Effector CD8-positive, alpha-beta T cell (primary cell): ENCODE data around the gene GLRX2.
"Not testable (repeated sequence)": the region's sequence is repeated elsewhere in the genome, so short reads cannot be mapped to it uniquely, and the experiment has no call there.

ENCODE experiments used
- DNase-seq: peaks from one replicate; lab custom pipeline; 2025; lab: John Stamatoyannopoulos, UW
- total RNA-seq, 4 experiments: gene quantifications; one replicate each; lab custom pipeline; 2026; lab: John Stamatoyannopoulos, UW

GLRX2 gene, protein sequence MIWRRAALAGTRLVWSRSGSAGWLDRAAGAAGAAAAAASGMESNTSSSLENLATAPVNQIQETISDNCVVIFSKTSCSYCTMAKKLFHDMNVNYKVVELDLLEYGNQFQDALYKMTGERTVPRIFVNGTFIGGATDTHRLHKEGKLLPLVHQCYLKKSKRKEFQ
- total RNA-seq = 11.9 to 23.6 (median 18.6) reads per million in 4 experiments

DNA sequence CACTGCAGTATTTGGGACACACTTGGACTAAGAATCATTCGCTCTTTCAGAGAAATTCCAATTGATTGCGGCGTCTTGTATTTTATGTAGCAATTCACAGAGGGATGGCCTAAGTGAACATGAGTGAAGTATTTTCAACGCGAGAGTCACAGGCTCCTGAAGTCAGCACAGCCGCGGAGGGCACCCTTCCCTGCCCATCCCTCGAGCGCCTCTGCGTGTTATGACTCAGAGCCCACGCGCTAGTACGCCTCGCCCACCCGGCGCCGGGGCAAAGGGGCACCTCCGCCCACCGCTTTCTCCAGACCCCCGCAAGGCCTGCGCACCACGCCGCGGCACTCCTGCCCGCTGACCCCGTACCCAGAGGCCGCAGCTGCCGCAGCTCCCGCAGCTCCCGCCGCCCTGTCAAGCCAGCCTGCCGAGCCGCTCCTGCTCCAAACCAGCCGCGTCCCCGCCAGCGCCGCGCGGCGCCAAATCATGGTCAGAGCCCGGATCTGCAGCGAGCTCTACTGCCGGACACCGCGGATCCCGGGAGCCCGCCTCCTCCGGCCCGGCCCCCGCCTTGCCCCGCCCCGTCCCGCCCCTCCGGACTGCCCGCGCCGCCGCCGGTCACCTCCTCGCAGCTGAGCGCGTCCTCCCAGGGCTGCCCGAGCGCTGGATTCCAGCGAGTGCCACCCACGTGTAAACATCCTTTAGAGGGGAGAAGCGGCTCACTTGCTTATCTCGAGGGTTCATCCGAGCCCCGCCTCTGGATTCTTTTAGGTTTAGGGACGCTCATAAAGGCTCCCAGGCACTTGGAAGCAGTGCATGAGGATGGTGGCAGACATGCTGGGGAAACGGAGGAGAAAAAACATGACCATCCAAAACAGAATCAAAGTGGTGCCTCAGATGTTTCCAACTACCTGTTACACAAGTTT lies at the start of gene GLRX2:
TSS of gene GLRX2 (minus strand) at position 508 of the 914 bp plus-strand sequence. CDS start at position 476, 32 bp downstream.
- peak; percentile 38 for DNase-seq

DNA sequence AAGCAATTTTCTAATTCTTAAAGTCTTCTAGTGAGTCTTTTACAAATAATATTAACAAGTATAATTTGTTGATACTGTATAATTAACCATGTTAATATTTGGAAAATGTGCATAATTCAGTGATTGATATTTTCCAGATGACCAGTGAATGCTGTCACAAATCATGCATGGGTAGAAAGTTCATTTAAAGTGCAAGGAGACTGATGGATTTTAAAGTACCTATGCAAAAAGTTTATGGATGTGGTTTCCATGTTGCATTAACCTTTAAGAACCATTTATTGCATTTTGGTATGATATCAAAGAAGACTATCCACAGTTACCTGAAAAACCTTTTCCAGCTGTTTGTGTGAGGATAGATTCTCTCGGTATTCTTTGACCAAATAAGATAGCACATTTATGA lies 39.8 kb upstream of the GLRX2 start:
- no peak for DNase-seq

DNA sequence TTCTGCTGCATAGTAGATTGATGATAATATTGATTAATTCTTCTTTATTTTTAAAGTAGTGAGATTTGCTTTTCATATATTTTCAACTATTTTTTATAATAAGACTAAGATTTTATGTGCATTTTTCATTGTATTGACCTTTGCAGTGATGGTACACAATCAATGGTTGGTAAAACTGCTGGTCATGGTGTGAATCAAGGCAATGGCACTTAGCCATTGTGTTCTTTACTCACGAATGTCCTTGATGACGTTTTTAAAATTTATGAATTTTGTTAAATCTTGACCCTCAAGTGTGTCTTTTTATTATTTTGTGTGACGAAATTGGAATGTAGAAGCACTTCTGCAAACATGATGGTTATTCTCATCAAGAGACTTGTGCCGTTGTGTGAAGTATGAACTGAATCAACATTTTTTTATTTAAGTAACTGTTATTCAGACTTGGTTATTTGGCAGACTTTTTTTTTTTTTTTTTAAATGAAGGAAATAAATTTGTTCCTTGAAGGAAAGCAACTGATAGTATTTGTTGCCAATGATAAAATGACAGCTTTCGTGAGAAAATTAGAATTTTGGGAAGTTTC lies 39.2 kb upstream of the GLRX2 start:
- no peak for DNase-seq

DNA sequence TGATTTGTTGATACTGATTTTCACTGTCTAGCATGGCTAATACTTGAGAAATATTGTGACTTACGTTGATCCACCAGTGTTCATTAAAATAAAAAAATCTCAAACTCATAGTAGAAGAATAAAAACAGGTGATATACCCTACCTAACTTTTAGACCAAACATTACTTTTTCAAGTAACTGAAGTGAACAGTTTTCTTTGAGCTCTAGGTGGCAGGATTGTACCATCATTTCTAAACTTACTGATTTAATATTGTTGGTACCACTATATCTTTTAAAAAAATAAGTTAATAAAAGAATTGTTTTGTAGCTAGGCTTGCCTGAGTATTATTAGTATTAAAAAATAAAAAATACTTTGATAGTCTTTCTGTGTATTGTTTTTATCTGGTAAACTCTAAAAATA lies 38.1 kb upstream of the GLRX2 start:
- DNase-seq = no peak

DNA sequence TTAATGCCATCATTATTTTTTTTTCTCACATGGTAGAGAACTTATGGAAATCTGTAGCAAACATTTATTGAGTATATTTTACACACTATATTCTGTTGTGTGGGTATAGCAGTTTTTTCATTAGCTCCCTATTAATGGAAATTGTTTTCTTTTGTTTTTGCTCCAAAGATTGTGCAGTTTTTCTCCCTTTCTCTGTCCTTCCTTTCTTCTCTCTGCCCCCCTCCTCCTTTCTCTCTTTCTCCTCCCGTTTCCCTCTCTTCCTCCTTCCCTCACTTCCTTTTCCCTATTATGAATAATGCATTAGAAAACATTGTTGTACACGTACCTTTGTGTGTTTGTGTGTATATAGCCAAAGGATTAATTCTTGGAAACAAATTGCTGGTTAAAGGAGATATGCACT lies 37.2 kb upstream of the GLRX2 start:
- no peak for DNase-seq

DNA sequence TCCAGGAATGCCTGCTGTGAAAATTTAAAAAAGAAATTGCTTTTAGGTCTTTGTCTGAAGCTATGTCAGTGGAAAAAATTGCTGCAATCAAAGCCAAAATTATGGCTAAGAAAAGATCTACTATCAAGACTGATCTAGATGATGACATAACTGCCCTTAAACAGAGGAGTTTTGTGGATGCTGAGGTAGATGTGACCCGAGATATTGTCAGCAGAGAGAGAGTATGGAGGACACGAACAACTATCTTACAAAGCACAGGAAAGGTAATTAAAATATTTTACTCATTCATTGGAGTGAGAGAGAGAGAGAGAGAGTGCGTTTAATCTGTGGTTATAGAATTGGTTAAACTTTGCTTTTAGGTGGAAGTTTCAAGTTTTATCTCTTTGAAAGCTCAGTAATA lies 36.6 kb upstream of the GLRX2 start:
- DNase-seq = no peak

DNA sequence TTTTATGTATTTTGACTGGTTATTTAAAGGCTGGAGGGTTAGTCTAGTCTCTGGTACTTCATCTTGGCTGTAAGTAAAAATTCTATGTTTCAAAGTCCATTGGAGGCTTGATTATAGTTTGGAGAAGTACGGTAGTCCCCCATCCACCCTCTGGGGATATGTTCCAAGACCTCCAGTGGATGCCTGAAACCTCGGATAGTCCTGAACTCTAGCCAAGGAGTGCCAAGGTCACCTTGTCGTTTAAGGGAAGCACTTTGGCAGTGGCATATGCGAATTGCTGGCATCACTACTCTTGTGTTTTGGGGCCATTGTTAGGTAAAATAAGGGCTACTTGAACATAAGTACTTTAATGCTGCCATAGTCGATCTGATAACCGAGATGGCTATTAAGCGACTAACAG lies 35.0 kb upstream of the GLRX2 start:
- DNase-seq = no peak

DNA sequence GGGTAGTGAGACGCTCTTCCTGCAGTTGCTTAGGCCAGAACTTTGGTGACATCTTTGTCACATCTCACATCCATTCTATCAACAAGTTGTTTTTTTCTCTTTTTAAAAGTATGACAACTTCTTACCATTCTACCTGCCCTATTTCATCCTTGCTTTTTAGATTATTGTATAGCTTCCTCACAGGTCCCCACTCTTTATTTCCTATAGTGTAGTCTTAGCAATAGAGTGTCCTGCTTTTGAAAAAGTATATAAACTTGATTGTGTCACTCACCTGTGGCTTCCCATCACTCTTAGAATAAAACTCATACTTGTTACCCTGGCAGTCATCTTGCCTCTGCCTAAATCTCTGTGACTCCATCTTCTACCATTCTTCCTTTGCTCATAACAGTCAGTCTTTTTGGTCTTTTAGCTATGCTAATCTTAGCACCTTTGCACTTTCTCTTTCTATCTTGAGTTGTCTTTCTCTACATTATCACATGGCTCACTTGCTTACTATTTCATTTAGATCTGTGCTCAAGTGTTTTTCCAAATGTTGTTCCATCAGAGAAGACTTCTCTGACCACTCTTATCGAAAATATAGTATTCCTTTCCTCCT lies 26.1 kb upstream of the GLRX2 start:
- DNase-seq = no peak

DNA sequence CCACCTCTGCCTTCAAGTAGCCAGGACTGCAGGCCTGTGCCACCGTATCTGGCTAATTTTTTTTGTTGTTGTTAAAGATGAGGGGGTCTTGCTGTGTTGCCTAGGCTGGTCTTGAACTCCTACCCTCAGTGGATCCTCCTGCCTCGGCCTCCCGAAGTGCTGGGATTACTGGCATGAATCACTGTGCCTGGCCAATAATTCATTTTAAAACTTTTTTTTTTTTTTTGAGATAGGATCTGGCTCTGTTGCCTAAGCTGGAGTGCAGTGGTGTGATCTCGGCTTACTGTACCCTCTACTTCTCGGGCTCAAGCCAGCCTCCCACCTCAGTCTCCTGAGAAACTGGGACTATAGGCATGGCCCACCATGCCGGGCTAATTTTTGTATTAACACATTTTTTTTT lies 20.2 kb upstream of the GLRX2 start:
- no peak for DNase-seq

DNA sequence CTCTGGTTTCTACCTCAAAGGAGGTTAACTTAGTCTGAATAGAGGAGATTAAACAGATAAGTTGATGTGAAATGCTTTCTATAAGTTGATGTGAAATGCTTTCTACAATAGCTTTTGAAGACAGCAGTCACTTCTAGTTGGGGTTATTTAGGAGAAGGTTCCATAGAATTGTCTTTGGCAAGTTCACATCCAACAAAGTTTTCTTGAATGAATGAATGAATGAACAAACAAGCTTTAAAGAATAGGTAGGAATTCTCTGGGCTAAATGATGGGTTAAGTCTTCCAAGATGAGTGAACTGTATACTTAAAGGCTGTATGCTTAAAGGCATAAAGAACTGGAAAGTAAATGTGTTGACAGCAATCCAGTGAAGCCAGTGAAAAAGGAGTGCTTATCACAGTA lies 18.5 kb upstream of the GLRX2 start:
- DNase-seq = no peak

DNA sequence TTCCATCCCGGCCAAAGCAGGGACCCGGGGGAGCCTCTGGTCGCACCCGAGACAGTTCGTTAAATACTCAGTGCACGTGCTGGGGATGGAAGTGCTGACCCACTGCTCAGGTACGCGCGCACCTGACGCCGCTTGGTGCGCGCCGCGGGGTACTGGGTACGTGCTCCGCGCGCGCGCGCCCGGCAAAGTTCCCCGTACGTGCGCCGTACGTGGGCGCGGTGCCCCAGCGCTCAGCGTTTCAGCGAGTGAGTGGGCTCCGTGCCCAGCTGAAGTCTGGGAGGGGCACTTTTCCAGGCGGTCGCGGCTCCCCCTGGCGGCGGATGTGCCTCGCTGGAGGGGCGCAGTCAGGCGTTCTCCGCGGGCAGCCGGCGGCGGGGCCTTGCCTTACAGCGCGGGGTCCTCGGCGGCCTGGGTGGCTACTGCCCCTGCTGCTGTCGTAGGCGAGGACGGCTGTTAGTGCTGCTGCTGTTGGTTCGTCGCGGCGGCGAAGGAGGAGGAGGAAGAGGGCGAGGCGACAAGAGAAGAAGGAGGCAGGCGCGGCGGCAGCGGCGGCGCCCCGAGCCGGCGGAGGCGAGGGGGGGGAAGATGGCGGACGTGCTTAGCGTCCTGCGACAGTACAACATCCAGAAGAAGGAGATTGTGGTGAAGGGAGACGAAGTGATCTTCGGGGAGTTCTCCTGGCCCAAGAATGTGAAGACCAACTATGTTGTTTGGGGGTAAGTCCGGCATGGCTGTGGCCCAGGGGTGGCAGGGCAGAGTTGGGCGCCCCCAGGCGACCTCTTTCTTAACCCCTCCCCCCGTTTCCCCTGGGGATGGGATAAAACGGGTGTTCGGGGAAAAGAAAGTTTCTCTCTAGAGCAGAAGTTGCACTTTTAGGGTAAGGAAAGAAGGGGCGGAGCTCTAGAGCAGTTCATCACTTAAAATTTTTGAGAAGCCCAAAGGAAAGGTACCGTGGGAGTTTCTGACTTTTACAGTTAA lies 16.7 kb upstream of the GLRX2 start, which contains the start of gene CDC73:
TSS of gene CDC73 (plus strand) at position 416 of the 978 bp plus-strand sequence. CDS start at position 586, 170 bp downstream.
- peak; percentile 98 for DNase-seq

DNA sequence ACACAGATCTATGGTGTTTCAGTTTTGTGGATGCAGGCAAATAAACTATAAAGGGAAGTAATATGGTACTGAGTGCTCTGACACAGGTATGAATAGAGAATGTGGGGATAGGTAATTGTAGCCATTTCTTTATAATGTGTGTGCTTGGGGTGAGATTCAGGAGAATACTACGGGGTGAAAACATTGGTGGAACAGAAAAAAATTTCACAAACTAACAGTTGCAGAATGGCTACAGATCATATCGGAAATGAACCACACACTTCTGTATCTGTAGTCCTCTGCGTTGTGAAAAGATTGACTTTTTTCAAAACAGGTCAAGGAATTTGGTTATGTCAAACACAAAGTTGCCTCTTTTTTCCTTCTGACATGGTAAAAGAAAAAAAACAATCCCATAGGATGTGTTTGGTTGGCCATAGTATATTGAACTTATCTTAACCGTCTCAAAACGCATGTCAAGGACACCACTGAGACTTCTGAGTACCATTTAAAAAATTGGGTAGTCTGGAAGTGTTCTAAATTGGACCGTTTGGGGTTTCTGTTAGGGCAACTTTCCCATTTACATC lies 15.5 kb upstream of the GLRX2 start:
- DNase-seq = no peak

DNA sequence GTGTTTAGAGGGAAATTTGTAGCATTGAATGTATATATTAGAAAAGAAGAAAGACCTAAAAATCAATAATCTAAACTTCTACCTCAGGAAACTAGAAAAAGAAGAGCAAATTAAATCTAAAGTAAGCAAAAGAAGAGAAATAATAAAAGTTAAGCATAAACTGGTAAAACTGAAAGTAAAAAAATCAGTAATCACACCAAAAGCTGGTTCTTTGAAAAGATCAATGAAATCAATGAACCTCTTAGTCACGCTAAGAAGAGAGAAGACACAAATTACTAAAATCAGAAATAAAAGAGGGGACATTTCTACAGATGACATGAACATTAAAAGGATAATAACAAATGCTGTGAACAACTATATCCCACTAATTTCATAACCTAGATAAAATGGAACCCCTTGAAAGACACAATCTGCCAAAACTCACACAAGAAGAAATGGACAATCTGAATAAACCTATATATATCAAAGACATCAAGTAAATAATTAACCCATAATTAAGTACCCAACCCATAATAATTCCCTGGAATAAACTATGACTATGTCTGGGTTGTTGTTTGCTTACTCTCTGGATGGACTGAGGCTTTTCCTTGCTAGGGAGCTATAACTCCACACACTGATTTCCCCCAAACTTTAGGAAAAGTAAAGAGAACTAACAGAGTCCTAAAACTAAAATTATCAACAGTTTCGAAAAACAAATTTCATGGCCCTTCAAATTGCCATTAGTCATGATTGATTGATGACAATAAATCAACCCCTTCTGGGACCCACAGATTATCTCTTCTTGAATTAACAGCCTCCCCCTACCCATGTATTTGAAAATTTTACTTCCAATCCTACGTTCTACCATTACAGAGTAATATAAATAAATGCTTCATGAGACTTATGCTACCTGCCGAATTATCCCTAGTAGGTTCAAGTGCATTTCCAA lies 13.9 kb upstream of the GLRX2 start:
- no peak for DNase-seq

DNA sequence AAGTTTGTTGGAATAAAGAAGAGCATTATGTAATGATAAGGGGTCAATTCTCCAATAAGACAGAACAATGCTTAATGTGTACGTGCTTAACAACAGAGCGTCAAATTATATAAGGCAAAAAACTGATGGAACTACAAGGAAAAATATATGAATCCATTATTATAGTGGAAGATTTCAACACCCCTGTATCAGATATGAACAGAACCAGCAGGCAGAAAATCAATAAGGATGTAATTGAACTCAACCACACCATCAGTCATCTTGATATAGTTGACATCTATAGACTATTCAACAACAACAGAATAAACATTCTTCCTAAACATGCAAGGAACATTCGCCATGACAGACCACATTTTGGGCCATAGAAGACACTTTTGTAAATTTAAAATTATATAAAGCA lies 13.0 kb upstream of the GLRX2 start:
- no peak for DNase-seq

DNA sequence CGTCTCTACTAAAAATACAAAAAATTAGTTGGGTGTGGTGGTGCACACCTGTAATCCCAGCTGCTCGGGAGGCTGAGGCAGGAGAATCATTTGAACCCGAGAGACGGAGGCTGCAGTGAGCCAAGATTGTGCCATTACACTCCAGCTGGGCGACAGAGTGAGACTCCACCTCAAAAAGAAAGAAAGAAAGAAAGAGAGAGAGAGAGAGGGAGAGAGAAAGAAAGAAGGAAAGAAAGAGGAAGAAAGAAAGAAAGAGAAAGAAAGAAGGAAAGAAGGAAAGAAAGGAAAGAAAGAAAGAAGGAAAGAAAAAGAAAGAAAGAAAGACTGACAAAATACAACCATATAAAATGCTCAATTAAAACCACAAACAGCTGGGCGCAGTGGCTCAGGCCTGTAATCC lies 12.0 kb upstream of the GLRX2 start:
- DNase-seq = not testable (repeated sequence)

DNA sequence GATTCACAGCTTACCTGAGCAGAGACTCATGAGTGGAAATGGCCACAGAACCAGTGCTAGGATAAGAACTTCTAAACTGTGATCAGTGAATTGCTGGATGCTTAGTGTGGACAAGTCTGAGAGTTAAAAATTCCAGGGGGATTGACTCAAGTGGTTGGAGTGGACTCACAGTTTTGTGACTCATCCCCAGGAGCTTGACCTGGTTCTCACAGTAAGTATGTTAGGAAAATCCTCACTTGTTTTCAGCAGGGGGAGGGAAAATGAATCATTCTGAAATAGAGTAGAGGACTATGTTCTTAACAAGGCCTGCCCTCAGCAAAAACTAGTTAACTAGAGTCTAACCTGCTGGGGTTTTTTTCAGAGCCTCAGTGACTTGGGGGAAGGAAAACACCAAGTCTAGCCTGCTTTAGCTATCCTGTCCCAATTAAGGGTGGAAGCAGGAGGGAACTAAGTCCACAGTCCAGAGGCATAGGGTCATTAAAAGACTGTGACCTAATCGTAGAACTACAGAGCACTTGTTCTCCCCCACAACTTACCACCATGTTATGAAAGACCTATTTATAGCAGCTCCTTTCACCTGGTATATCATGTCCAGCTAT lies 10.5 kb upstream of the GLRX2 start:
- no peak for DNase-seq

DNA sequence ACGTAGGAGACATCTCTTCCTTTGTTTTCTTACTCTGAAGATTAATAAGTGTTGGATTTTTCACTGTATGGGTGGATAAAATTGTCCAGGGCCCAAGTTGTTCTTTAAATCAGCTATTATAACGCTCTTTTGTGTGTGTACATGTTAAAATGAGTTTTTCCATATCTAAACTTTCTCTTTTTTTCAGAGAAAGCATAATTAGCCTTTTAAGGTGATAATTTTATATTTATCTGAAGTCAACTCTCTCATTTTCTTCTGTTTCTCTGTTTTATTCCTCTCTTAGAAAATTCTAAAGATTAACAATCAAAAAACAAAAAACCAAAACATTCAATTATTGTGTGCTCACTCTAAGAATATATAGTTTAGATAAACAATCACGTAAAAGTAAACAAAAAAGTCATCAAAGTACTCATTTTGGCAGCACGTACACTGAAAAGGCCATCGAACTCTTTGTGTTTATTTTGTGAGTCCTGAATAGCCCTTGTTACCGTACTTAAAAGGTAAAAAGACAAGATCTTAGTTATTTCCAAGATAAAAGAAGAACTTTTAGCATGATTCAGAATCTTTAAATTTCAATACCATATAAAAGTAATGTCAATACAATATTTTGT lies 9.4 kb upstream of the GLRX2 start:
- no peak for DNase-seq

DNA sequence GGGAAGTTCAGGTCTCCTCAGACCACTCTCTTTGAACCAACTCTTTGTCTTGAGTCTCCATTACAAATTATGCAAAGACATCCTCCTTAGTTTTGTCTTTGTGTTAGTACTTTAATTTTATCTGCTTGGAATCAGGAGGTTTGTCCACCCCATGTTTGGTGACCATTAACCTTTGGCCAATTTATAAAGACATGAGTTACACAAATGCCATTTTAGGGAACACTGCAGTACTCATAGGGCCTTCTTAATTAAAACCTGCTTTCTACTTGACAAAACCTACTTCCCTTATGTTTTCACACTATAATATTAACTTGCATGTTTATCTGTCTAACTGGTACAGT lies 8.7 kb upstream of the GLRX2 start:
- no peak for DNase-seq
